PC-3 (cell line): ENCODE data around the gene FFAR4.

ENCODE experiments used
- EZH2 ChIP-seq: fragments of 300-600 bp; sonication (generic); IDR thresholded peaks from one replicate; pipeline ENCODE4 v1.6.1; 2017; ENCODE audit warnings: antibody characterized with exemption, mild to moderate bottlenecking, low read length; ENCODE audit not compliant: unreplicated experiment
- EZH2phosphoT487 ChIP-seq: fragments of 300-600 bp; sonication (generic); IDR thresholded peaks from 2 replicates; pipeline ENCODE4 v1.6.1; 2018; ENCODE audit warnings: mild to moderate bottlenecking, antibody characterized with exemption, low read length, borderline replicate concordance
- TF ChIP-seq, protein P1 (sequence below): fragments of 300-600 bp; sonication (generic); conservative IDR thresholded peaks from 2 replicates; pipeline ENCODE4 v1.5.1; 2017; ENCODE audit warnings: antibody characterized with exemption, low read depth, mild to moderate bottlenecking, low read length

DNA sequence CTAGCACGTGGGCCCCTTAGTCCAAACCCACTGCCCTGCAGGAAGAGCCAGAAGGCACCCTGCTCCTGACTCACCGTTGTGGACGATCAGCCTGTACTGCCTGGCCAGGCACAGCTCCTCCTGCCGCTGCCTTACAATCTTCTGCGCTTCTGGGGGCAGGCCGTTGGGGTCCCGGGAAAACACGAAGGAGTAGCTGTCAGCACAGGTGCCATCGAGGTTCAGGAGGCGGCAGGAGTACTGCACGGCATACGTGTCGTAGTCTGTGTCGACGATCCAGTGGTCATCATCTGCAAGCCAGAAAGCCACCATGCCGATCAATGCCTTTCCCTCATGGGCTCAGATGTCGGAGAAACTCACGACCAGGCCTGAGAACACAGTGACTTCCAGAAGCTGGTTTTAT, 27.3 kb downstream of the FFAR4 start:
- TF ChIP-seq, protein P1, sequence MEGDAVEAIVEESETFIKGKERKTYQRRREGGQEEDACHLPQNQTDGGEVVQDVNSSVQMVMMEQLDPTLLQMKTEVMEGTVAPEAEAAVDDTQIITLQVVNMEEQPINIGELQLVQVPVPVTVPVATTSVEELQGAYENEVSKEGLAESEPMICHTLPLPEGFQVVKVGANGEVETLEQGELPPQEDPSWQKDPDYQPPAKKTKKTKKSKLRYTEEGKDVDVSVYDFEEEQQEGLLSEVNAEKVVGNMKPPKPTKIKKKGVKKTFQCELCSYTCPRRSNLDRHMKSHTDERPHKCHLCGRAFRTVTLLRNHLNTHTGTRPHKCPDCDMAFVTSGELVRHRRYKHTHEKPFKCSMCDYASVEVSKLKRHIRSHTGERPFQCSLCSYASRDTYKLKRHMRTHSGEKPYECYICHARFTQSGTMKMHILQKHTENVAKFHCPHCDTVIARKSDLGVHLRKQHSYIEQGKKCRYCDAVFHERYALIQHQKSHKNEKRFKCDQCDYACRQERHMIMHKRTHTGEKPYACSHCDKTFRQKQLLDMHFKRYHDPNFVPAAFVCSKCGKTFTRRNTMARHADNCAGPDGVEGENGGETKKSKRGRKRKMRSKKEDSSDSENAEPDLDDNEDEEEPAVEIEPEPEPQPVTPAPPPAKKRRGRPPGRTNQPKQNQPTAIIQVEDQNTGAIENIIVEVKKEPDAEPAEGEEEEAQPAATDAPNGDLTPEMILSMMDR = no peak
- TF ChIP-seq EZH2phosphoT487 = no peak
- no peak for TF ChIP-seq EZH2
